SK-N-SH treated with all-trans-retinoic acid at 6 μM for 48 hours (cell line): ENCODE measurements around the gene PRSS16.

Experiments used
- ATAC-seq: fragments of 200-7000 bp; cut with Tn5 transposase; 3 replicates; pipeline ENCODE4 v1.9.1; 2020; ENCODE audit warnings: mild to moderate bottlenecking, moderate library complexity
- ARNTL ChIP-seq: fragments of 450-650 bp; formaldehyde crosslinking; IDR thresholded peaks from 2 replicates; pipeline ENCODE4 v1.5.0; 2020; ENCODE audit warnings: low read depth, mild to moderate bottlenecking, moderate library complexity, borderline replicate concordance
- BACH2 ChIP-seq: fragments of 250-450 bp; sonication (Bioruptor Pico); IDR thresholded peaks from 2 replicates; pipeline ENCODE4 v1.9.0; 2021; ENCODE audit warnings: mild to moderate bottlenecking, borderline replicate concordance
- CREB5 ChIP-seq: fragments of 250-450 bp; sonication (Bioruptor Pico); IDR thresholded peaks from 2 replicates; pipeline ENCODE4 v1.5.1; 2020; ENCODE audit warnings: low read depth, mild to moderate bottlenecking, moderate library complexity
- CSDC2 ChIP-seq: fragments of 250-450 bp; sonication (Bioruptor Pico); IDR thresholded peaks from 2 replicates; pipeline ENCODE4 v1.5.0; 2020; ENCODE audit warnings: mild to moderate bottlenecking, moderate library complexity
- ESRRG ChIP-seq: fragments of 250-450 bp; sonication (Bioruptor Pico); IDR thresholded peaks from 2 replicates; pipeline ENCODE4 v1.6.1; 2021; ENCODE audit warnings: mild to moderate bottlenecking
- GLIS3 ChIP-seq: fragments of 250-450 bp; sonication (Bioruptor Pico); IDR thresholded peaks from 2 replicates; pipeline ENCODE4 v1.5.0; 2020; ENCODE audit warnings: mild to moderate bottlenecking, moderate library complexity
- ISL1 ChIP-seq: fragments of 250-450 bp; sonication (Bioruptor Pico); IDR thresholded peaks from 2 replicates; pipeline ENCODE4 v2.1.2; 2022; ENCODE audit warnings: mild to moderate bottlenecking, moderate library complexity
- OSR1 ChIP-seq: fragments of 250-450 bp; sonication (Bioruptor Pico); IDR thresholded peaks from 2 replicates; pipeline ENCODE4 v1.8.0; 2022; ENCODE audit warnings: moderate library complexity, mild to moderate bottlenecking, inconsistent platforms
- PATZ1 ChIP-seq: fragments of 250-450 bp; sonication (Bioruptor Pico); IDR thresholded peaks from 2 replicates; pipeline ENCODE4 v1.8.0; 2020; ENCODE audit warnings: mild to moderate bottlenecking, moderate library complexity, borderline replicate concordance
- RARB ChIP-seq: fragments of 250-450 bp; sonication (Bioruptor Pico); IDR thresholded peaks from 2 replicates; pipeline ENCODE4 v1.8.0; 2021; ENCODE audit warnings: mild to moderate bottlenecking, moderate library complexity
- SNAI2 ChIP-seq: fragments of 250-450 bp; sonication (Bioruptor Pico); IDR thresholded peaks from 2 replicates; pipeline ENCODE4 v1.5.0; 2020; ENCODE audit warnings: mild to moderate bottlenecking, moderate library complexity
- TCF4 ChIP-seq: fragments of 250-450 bp; sonication (Bioruptor Pico); IDR thresholded peaks from 2 replicates; pipeline ENCODE4 v1.8.0; 2021; ENCODE audit warnings: mild to moderate bottlenecking, moderate library complexity, borderline replicate concordance
- TOX ChIP-seq: fragments of 250-450 bp; sonication (Bioruptor Pico); IDR thresholded peaks from 2 replicates; pipeline ENCODE4 v1.8.0; 2021; ENCODE audit warnings: mild to moderate bottlenecking, moderate library complexity, borderline replicate concordance
- ZC3H10 ChIP-seq: fragments of 250-450 bp; sonication (Bioruptor Pico); IDR thresholded peaks from 2 replicates; pipeline ENCODE4 v1.5.1; 2021; ENCODE audit warnings: mild to moderate bottlenecking, moderate library complexity
- ZFP3 ChIP-seq: fragments of 250-450 bp; sonication (Bioruptor Pico); IDR thresholded peaks from 2 replicates; pipeline ENCODE4 v1.5.0; 2020; ENCODE audit warnings: mild to moderate bottlenecking, moderate library complexity
- ZFP30 ChIP-seq: fragments of 450-650 bp; formaldehyde crosslinking; IDR thresholded peaks from 2 replicates; pipeline ENCODE4 v1.5.0; 2022; ENCODE audit warnings: mild to moderate bottlenecking, moderate library complexity
- ZNF565 ChIP-seq: fragments of 450-650 bp; formaldehyde crosslinking; conservative IDR thresholded peaks from 2 replicates; pipeline ENCODE4 v1.5.0; 2020; ENCODE audit warnings: low read depth, mild to moderate bottlenecking, moderate library complexity
- ZNF70 ChIP-seq: fragments of 450-650 bp; formaldehyde crosslinking; IDR thresholded peaks from 2 replicates; pipeline ENCODE4 v1.5.0; 2020; ENCODE audit warnings: mild to moderate bottlenecking, moderate library complexity
- ZNF8 ChIP-seq: fragments of 450-650 bp; formaldehyde crosslinking; IDR thresholded peaks from 2 replicates; pipeline ENCODE4 v1.5.0; 2020; ENCODE audit warnings: mild to moderate bottlenecking, moderate library complexity
- TF ChIP-seq, protein P1 (sequence below): fragments of 250-450 bp; sonication (Bioruptor Pico); IDR thresholded peaks from 2 replicates; pipeline ENCODE4 v1.5.0; 2020; ENCODE audit warnings: mild to moderate bottlenecking, moderate library complexity
- TF ChIP-seq, protein P2 (sequence below): fragments of 250-450 bp; sonication (Bioruptor Pico); IDR thresholded peaks from 2 replicates; pipeline ENCODE4 v1.8.0; 2021; ENCODE audit warnings: low read depth, mild to moderate bottlenecking, moderate library complexity, borderline replicate concordance
- TF ChIP-seq, protein P3 (sequence below): fragments of 250-450 bp; sonication (Bioruptor Pico); IDR thresholded peaks from 2 replicates; pipeline ENCODE4 v1.5.1; 2021; ENCODE audit warnings: mild to moderate bottlenecking, moderate library complexity

The PRSS16 gene

DNA sequence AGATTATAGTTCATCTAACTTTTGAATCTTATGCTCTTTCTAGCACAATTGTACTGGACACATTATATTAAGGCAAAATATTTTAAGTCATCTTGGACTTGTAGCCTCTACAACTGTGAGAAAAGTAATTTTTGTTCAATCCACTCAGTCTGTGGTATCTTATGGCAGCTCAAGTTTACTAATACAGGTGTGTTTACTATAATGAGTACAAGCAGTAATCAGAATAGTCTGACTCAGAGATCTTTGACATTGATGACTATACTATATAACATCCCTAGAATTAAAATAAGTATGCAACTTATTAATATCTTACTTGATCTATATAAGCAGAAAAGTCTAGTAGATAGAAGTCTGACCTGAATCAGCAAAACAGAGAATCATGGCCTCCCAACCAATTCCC lies 40.7 kb upstream of the PRSS16 start:
- no peak for TF ChIP-seq CREB5 (CRISPR knock-in tag)
- no peak for TF ChIP-seq RARB (CRISPR knock-in tag)
- no peak for TF ChIP-seq ISL1 (CRISPR knock-in tag)
- TF ChIP-seq SNAI2 (CRISPR knock-in tag) = no peak
- no peak for TF ChIP-seq CSDC2 (CRISPR knock-in tag)
- no peak for TF ChIP-seq TCF4
- TF ChIP-seq ZNF8 (CRISPR knock-in tag) = no peak
- TF ChIP-seq TOX (CRISPR knock-in tag) = no peak
- no peak for TF ChIP-seq ARNTL
- ATAC-seq = no peak

DNA sequence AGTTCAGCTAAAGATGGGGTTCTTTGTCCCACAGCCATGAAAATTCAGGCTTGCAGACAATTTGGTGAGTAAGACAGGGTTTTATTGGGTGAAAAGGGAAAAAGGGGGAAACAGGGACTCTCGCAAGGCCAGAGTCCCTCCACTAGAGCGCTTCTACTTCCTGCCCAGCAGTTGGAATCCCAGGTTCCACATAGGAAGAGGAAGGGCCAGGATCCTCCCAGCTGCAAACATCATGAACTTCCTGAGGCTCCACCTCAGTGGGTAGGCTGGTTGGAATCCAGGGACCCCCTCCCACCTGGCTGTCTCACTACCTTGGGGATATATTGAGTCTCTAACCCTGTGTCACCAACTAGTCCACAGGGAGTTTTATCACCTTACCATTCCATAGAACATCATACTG lies 39.5 kb upstream of the PRSS16 start:
- TF ChIP-seq ZNF565 (CRISPR knock-in tag) (no peak), BACH2 (CRISPR knock-in tag) (no peak), OSR1 (no peak), ESRRG (CRISPR knock-in tag) (no peak), ZNF70 (CRISPR knock-in tag) (no peak), CREB5 (CRISPR knock-in tag) (no peak), ZFP3 (CRISPR knock-in tag) (no peak)
- TF ChIP-seq, protein P1, sequence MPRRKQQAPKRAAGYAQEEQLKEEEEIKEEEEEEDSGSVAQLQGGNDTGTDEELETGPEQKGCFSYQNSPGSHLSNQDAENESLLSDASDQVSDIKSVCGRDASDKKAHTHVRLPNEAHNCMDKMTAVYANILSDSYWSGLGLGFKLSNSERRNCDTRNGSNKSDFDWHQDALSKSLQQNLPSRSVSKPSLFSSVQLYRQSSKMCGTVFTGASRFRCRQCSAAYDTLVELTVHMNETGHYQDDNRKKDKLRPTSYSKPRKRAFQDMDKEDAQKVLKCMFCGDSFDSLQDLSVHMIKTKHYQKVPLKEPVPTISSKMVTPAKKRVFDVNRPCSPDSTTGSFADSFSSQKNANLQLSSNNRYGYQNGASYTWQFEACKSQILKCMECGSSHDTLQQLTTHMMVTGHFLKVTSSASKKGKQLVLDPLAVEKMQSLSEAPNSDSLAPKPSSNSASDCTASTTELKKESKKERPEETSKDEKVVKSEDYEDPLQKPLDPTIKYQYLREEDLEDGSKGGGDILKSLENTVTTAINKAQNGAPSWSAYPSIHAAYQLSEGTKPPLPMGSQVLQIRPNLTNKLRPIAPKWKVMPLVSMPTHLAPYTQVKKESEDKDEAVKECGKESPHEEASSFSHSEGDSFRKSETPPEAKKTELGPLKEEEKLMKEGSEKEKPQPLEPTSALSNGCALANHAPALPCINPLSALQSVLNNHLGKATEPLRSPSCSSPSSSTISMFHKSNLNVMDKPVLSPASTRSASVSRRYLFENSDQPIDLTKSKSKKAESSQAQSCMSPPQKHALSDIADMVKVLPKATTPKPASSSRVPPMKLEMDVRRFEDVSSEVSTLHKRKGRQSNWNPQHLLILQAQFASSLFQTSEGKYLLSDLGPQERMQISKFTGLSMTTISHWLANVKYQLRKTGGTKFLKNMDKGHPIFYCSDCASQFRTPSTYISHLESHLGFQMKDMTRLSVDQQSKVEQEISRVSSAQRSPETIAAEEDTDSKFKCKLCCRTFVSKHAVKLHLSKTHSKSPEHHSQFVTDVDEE = no peak
- TF ChIP-seq, protein P2, sequence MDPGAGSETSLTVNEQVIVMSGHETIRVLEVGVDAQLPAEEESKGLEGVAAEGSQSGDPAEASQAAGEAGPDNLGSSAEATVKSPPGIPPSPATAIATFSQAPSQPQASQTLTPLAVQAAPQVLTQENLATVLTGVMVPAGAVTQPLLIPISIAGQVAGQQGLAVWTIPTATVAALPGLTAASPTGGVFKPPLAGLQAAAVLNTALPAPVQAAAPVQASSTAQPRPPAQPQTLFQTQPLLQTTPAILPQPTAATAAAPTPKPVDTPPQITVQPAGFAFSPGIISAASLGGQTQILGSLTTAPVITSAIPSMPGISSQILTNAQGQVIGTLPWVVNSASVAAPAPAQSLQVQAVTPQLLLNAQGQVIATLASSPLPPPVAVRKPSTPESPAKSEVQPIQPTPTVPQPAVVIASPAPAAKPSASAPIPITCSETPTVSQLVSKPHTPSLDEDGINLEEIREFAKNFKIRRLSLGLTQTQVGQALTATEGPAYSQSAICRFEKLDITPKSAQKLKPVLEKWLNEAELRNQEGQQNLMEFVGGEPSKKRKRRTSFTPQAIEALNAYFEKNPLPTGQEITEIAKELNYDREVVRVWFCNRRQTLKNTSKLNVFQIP = no peak
- ATAC-seq = no peak

- no peak; the same call in 2 of the 3 replicates for ATAC-seq
- no peak for TF ChIP-seq ZNF8 (CRISPR knock-in tag)
- no peak for TF ChIP-seq GLIS3
- no peak for TF ChIP-seq ZFP30 (CRISPR knock-in tag)
- no peak for TF ChIP-seq ZC3H10 (CRISPR knock-in tag)
- TF ChIP-seq CSDC2 (CRISPR knock-in tag) = no peak
- no peak for TF ChIP-seq PATZ1 (CRISPR knock-in tag)
- no peak for TF ChIP-seq RARB (CRISPR knock-in tag)
- TF ChIP-seq, protein P1 = no peak
- TF ChIP-seq, protein P2 = no peak
- TF ChIP-seq TOX (CRISPR knock-in tag) = no peak
- TF ChIP-seq, protein P3, sequence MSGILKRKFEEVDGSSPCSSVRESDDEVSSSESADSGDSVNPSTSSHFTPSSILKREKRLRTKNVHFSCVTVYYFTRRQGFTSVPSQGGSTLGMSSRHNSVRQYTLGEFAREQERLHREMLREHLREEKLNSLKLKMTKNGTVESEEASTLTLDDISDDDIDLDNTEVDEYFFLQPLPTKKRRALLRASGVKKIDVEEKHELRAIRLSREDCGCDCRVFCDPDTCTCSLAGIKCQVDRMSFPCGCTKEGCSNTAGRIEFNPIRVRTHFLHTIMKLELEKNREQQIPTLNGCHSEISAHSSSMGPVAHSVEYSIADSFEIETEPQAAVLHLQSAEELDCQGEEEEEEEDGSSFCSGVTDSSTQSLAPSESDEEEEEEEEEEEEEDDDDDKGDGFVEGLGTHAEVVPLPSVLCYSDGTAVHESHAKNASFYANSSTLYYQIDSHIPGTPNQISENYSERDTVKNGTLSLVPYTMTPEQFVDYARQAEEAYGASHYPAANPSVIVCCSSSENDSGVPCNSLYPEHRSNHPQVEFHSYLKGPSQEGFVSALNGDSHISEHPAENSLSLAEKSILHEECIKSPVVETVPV (CRISPR knock-in tag) = no peak
Measured at GRCh38 chr6:27209196-27209595, 38.3 kb upstream of the PRSS16 start.
